ENCODE data around the gene P4HA1. TPM values are rescaled to one million over a fixed set of nuclear protein-coding genes. Genes with fewer than 3 reads are reported as not detected.

P4HA1 gene
- total RNA-seq, 1 experiment from 2014 or later = 20.9 TPM

DNA sequence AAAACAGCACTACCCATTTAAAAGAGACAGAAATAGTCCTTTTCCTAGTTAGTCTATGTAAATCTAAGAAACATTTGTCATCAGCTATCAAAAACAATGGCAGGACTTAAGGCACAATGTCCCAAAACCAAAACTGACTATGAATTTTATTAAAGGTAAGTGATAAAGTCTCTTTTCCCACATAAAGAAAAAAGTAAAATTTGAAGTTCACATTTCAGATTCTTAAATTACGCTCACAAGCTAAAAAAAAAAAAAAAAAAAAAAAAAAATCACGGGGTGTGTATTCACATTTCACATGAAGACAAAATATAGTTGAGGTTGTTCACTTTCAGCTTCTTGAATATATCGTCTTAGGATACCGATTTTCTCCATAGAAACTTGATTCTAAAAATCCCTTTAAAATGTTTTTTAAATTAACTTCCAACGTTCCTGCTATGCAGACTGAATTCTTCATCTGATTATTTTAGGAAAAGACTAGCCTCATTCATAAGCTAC, 1.6 kb downstream of the P4HA1 start:
- CTCF ChIA-PET = interaction anchor here (0.6 to 1.2 kb wide), 3 partner anchors 34 to 566 kb away, joined by 3 to 5 read pairs (median 3); no protein-coding TSS in a partner anchor
- no peaks in the 10 kb centered on the region for H3K4me1 Mint-ChIP-seq (ENCODE audit: low read depth, unreplicated experiment)
- no TSS peak for BruUV-seq (replicated peaks)
- intact Hi-C loops (cut with micrococcal nuclease; ENCODE audit: unreplicated experiment) = no loop called here
- H3K9me3 Mint-ChIP-seq (ENCODE audit: low read depth, unreplicated experiment) = no peaks in the 10 kb centered on the region
- H3K27ac Mint-ChIP-seq (ENCODE audit: unreplicated experiment) = peak overlapping the region; percentile 96
- H3K36me3 Mint-ChIP-seq (ENCODE audit: insufficient read depth, unreplicated experiment) = peaks cover 33% of the 10 kb centered on the region
- no peak for DNase-seq
- H3K27me3 Mint-ChIP-seq (ENCODE audit: unreplicated experiment) = no peaks in the 10 kb centered on the region
- TF ChIP-seq, protein P1, sequence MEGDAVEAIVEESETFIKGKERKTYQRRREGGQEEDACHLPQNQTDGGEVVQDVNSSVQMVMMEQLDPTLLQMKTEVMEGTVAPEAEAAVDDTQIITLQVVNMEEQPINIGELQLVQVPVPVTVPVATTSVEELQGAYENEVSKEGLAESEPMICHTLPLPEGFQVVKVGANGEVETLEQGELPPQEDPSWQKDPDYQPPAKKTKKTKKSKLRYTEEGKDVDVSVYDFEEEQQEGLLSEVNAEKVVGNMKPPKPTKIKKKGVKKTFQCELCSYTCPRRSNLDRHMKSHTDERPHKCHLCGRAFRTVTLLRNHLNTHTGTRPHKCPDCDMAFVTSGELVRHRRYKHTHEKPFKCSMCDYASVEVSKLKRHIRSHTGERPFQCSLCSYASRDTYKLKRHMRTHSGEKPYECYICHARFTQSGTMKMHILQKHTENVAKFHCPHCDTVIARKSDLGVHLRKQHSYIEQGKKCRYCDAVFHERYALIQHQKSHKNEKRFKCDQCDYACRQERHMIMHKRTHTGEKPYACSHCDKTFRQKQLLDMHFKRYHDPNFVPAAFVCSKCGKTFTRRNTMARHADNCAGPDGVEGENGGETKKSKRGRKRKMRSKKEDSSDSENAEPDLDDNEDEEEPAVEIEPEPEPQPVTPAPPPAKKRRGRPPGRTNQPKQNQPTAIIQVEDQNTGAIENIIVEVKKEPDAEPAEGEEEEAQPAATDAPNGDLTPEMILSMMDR (IDR thresholded peaks at IDR 0.05; ENCODE audit: unreplicated experiment) = no peak
- H3K4me3 Mint-ChIP-seq (ENCODE audit: low read depth, unreplicated experiment) = peak overlapping the region; percentile 95

DNA sequence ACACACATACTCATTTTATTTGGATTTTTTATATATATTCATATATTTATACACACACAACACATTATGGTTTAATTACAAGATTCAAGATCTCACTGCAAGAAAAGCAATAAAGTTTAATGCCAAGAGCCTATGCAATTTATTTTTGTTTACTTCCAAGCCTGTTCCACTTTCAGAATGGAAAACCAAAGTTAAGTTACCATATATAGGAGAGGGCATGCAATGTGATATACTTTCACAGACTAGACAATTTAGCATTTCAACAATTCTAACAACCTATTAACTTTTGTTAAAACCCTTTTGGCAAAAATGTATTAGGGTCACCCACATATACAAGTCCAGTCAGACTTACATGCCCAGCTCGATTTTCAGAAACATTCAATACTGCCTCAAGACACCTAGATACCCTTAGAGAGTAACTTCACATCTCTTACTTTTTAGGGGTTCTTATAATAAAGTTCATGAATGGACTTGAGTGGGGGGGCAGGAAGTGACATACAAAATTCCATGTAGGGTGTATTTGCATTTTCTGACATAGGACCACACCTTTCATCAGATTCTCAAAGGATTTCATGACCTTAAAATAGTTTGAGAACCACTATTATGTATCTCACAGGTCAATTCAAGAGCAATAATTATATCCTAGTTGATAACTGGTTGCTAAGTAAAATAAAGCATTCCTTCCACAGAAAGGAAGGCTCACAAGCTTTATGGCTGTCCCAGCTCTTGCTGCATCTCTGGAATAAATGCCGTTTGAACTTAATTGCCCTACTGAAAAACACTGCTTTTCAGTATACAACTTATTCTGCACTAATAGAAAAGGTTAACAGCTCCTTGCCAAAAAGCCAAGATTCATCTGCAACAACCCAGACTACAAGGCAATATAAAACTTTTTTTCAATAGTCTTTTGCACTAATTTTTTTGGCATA, 2.5 kb downstream of the P4HA1 start:
- no peaks in the 10 kb centered on the region for H3K9me3 Mint-ChIP-seq (ENCODE audit: low read depth, unreplicated experiment)
- H3K4me1 Mint-ChIP-seq (ENCODE audit: low read depth, unreplicated experiment) = no peaks in the 10 kb centered on the region
- H3K36me3 Mint-ChIP-seq (ENCODE audit: insufficient read depth, unreplicated experiment) = peaks cover 33% of the 10 kb centered on the region
- CTCF ChIA-PET = interaction anchor here (0.6 to 1.2 kb wide), 3 partner anchors 14 to 87 kb away, joined by 3 read pairs; no protein-coding TSS in a partner anchor
- peak overlapping the region; percentile 95 for H3K4me3 Mint-ChIP-seq (ENCODE audit: low read depth, unreplicated experiment)
- H3K27ac Mint-ChIP-seq (ENCODE audit: unreplicated experiment) = peak overlapping the region; percentile 96
- intact Hi-C loops (cut with micrococcal nuclease; ENCODE audit: unreplicated experiment) = no loop called here
- no peak for DNase-seq
- TF ChIP-seq, protein P1 (IDR thresholded peaks at IDR 0.05; ENCODE audit: unreplicated experiment) = no peak
- H3K27me3 Mint-ChIP-seq (ENCODE audit: unreplicated experiment) = no peaks in the 10 kb centered on the region
- BruUV-seq (replicated peaks) = no TSS peak

DNA sequence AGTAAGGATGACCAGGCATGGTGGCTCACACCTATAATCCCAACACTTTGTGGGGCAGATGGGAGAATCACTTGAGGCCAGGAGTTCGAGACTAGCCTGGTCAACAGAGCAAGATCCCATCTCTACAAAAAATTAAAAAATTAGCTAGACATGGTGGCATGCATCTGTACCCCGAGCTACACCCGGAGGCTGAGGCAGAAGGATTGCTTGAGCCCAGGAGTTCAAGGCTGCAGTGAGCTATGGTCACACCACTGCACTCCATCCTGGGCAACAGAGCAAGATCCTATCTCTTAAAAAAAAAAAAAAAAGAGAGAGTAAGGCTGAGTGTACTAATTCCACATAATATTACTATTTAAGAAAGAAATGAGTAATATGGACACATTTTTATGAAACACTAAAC, 3.8 kb downstream of the P4HA1 start:
- DNase-seq = no peak
- intact Hi-C loops (cut with micrococcal nuclease; ENCODE audit: unreplicated experiment) = no loop called here
- Mint-ChIP-seq H3K9me3 (ENCODE audit: low read depth, unreplicated experiment) (no peaks in the 10 kb centered on the region), H3K36me3 (ENCODE audit: insufficient read depth, unreplicated experiment) (peaks cover 33% of the 10 kb centered on the region), H3K4me3 (ENCODE audit: low read depth, unreplicated experiment) (no peak overlapping the region), H3K27ac (ENCODE audit: unreplicated experiment) (no peak overlapping the region), H3K27me3 (ENCODE audit: unreplicated experiment) (no peaks in the 10 kb centered on the region), H3K4me1 (ENCODE audit: low read depth, unreplicated experiment) (no peaks in the 10 kb centered on the region)
- CTCF ChIA-PET = no interaction called here
- no TSS peak for BruUV-seq (replicated peaks)
- TF ChIP-seq, protein P1 (IDR thresholded peaks at IDR 0.05; ENCODE audit: unreplicated experiment) = no peak

DNA sequence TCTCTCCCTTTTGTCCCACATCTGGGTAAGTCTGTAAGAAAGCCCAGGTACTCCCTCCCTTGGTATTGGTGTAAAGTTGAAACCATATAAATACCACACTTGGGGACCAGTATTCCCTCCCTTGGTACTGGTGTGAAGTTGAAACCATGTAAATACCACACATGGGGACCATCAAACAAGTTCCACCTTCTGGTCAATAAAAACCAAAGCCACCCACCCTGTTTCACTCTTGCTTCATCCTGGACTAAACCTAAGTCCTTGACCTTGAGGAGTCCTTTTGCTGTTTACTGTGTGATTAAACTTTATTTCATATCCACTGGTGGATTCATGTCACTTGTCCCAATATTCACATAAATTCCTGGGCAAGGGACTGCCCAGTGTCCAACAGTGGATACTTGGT, 8.4 kb downstream of the P4HA1 start:
- BruUV-seq (replicated peaks) = no TSS peak
- no peak overlapping the region for H3K27ac Mint-ChIP-seq (ENCODE audit: unreplicated experiment)
- H3K4me3 Mint-ChIP-seq (ENCODE audit: low read depth, unreplicated experiment) = no peak overlapping the region
- CTCF ChIA-PET = no interaction called here
- no peaks in the 10 kb centered on the region for H3K36me3 Mint-ChIP-seq (ENCODE audit: insufficient read depth, unreplicated experiment)
- no peak for DNase-seq
- TF ChIP-seq, protein P1 (IDR thresholded peaks at IDR 0.05; ENCODE audit: unreplicated experiment) = no peak
- H3K27me3 Mint-ChIP-seq (ENCODE audit: unreplicated experiment) = no peaks in the 10 kb centered on the region
- intact Hi-C loops (cut with micrococcal nuclease; ENCODE audit: unreplicated experiment) = no loop called here
- H3K9me3 Mint-ChIP-seq (ENCODE audit: low read depth, unreplicated experiment) = no peaks in the 10 kb centered on the region
- no peaks in the 10 kb centered on the region for H3K4me1 Mint-ChIP-seq (ENCODE audit: low read depth, unreplicated experiment)

Measured in Calu3 (cell line).